HG03432 (cell line): ENCODE results near the gene PLCL1.

Source experiments
- ATAC-seq: cut with Tn5 transposase; IDR thresholded peaks from one replicate; pipeline ENCODE4 v1.9.1; 2021; ENCODE audit warnings: mild to moderate bottlenecking, moderate library complexity; ENCODE audit not compliant: unreplicated experiment

PLCL1 gene

DNA sequence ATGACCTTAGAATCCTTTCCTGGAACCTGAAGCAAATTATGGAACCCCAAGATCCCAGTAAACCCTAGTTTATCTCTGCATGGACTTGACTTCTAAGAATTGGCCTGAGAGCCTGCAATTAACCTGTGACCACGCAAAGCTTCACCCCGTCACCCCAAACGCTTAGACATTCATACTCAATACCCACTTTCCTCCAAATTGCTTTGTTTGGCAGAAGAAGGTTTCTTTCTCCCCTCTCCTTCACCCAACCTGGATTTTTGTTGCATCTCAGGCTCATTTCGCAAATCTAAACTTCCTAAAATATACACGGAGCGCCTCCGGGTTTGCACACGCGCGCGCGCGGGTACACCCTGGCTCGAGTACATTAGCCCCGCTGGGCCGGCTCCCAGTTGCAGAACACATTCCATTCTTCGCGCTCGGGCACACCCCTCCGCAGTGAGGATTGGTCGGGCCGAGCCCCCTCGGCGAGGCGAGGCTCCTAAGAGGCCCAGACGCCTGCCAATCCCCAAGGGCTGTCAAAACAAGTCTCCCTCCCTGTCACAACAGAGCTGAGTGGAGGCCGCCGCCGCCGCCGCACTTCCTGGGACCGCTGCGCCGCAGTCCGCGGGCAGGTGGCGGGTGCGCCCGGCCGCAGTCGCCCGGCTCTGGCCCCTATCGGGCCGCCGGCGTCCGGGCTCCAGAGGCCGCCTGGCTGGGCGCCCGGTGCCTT is at the start of gene PLCL1:
Gene PLCL1 (plus strand): TSS at position 545 of the 709 bp plus-strand sequence.
- ATAC-seq, result peak; percentile 100

DNA sequence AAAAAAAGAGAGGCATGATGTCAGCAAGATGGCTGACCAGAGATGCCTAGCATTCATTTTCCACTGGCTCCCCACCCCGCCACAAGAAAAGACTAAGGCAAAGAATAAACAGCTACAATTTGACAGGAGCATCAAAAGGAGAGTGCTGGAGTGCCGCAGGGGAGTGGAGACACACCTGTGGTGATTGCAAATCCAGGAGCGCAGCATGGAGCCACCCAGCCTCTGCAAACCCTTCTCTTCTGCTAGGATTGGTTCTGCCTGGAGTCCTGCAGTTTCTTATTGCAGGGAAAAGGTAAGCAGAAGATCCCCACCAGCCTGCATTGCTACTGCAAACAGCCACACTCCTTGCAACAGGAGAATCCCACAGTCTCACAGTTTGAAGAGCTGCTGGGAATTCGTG is 45.4 kb upstream of the PLCL1 start:
- ATAC-seq, result no peak

DNA sequence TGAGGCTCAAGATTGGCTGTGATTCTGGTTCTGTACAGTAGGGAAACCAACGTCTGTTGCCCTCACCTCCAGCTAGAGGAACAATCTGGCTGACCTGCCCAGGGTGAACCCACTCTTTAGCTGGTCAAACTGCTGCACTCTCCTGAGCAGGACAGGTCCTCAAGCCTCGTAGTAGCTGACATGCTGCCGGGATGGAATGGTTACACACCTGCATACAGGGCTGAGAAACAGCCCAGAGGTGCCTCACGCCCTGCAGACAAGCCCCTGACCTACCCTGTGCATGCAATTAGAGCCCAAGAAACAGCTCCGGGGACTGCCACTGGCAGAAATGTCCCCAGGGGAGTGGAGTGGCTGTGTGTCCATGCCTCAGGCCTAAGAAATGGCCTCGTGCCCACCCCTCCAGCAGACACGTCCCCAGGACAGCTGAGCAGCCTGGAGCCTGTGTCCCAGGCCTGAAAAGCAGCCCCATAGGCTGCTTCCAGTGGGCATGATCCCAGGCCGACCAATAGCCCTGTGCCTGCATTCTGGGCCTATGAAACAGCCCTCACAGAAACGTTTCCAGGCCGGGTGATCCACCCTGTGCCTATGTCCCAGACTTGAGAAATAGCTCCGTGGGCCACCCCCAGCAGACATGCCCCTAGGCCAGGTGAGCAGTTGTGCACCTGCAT is 44.6 kb upstream of the PLCL1 start:
- ATAC-seq, result no peak

DNA sequence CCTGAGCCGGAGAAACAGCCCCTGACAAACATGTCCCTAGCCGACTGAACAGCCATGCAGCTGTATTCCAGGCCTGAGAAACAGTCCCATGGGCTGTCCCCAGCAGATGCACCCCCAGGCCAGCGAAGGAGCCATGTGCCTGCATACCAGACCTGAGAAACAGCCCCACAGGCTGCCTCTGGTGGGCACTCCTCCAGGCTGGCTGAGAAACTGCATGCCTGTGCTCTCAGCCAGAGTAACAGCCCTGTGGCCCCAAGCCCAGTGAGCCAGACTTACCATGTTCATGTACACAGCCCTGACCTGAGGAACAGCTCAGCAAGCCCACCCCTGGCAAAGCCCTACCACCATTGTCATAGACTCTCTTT is 44.1 kb upstream of the PLCL1 start:
- no peak for ATAC-seq

DNA sequence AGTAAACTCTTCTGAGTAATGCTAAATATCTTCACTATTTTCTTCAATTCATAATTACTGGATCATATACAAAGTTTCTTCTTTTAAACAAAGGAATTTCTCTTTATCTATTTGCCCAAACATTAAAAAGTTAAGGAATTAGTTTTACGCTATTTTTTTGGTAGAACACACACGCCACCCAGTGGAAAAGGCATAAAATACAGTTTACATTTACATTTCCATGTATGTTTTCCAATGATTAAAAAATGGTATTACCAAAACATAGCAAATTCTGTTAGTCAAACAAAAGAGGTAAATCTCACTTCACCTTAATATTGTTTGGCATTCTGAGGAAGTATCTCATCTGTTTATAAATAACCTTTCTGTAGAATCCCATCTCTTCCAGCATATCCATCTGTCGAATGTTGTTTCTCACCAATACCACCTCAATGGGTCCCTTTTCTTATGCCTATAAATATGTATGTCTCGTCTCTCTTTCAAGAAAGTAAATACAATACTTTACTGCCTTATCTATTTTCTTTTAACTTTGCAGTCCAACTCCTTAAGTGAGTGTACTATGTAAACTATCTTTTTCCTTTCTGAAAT is 26.5 kb upstream of the PLCL1 start:
- no peak for ATAC-seq

DNA sequence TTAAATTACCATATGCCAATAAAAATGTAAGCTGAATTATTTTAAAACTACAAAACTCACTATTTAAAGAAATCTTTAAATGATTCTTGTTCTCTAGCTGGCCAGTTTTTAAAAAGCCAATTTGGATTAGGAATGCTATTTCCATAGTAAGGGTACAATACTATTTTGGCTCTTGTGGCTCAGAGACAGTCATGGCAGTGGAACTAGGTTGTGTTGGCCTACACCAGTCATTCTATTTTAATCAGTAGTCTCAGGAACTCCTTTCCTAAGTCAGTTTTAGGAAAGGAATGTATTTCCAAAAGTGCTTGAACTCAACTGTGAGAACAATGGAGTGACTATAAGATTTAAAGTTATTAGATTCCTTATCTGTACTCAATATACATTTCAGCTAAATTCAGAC is 25.1 kb upstream of the PLCL1 start:
- no peak for ATAC-seq

DNA sequence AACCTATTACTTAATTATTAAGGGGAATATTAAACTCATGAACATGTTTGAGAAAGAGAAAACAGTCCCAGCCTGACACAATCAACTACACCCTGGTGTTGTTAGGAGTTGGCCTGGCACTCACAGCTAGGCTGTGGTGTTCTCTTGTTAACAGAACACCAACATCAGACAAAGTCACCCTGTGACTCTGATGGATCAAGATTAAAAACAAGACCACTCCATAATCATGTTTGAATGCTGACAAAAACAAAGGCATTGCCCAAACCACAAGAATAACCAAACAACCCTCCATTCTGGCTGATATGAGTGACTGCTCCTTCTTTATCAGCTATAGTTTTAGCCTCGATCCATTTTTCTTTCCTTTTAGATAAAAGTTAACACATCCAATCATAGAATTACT is 22.3 kb upstream of the PLCL1 start:
- ATAC-seq, result no peak

DNA sequence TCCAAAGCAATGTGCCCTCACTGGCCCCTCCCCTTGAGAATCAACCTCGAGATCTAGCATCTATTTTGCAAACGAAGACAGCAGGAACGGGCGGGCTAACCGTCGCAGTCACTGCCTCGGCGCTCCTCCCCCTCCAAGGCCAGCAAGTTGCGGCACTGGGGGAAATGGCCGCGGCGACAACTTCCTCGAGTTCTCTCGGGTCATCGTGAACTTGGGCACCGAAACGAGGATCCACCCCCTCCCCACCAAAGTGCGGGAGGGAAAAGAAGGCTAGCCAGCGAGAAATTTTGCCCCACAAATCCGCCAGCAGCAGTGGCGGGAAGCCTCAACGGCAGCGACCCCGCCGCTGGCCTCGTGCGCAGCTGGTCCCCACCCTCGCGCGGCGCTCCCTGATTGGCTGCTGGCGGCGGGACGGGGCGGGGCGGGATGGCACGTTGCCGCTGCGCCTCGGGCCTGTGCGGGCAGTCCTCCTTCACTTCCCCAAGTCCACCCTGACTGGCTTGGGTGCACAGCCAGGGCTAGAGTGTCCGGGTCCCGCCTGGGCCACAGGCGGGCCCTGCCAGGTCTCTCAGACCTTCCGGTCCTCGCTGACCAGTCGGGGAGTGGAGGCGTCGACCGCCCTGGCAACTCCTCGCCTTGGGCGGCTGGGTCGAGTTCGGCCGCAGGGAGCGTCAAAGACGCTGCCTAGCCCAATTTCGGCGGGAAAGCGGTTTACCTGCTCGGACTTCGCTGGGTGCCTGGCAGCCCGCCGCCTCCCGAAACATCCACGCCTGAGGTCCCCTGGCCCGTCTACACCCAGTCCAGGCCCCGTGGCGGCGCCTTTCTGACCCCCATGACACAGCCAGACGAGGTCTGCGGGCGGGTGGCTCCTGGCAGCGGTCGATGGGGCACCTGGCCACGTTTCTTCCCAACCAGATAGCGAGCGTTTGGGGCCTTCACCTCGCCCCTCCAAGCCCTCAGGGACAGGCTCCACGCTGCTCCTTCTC is 19.1 kb upstream of the PLCL1 start, which contains the start of gene BOLL:
Gene BOLL (minus strand): TSS at position 364 of the 986 bp plus-strand sequence. CDS start 3,469 bp downstream, outside the sequence.
- ATAC-seq, result no peak

DNA sequence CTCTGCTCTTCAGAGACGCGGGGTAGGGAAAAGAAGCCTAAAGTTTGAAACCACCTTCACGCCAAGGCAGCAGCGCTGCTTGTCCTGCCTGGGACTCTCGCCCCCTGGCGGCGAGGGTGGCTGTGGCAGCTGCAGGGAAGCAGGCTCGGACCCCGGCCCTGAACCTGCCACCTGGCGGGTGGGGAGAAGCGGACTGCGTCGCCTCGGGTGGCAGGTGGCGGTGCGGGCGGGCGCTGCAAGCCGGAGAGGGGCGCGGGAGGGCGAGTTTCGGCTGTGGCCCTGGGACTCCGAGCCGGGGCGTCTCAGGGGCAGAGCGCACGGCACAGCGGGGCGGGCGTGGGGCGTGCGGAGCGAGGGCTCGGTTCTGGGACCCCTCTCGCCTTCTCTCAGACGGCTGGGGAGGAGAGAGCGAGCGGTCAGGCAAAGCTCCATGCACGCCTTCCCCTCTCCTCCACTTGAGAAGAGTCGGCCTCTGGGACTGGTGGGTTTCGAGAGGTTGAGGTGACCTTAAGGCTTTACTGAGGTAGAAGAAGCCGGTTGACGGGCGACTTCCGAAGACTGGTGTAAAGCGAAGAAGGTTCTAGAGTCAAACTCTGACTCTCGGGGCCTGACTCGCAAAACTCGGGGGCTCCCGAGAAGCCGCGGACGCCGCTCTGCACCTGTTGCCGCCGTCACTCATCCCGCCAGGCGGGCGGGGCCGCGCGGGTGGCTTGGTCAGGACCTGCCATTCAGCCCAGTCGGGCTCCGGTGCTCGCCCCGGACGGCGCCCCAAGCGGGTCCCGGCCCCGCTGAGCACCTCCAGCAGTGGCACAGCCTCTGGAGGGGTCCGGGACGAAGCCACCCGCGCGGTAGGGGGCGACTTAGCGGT is 18.1 kb upstream of the PLCL1 start:
- peak; percentile 72 for ATAC-seq

DNA sequence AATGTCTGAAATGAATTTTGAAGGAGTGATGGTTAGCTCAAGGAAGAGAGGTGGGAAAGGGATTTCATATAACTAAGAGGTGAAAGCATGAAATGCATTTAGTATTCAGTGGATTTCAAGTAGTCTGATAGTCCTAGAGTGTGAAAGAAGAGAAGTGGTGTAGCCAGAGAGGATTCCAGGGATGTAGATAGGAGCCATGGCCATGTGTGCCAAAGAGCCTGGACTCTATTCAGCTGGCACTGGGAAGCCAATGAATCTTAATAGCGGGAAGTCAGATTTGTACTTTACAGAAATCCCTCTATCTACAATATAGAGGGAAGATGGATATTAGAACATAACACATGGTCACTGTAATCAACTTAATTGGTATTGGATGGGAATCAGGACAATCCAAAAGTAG is 10.9 kb upstream of the PLCL1 start:
- ATAC-seq, result no peak

DNA sequence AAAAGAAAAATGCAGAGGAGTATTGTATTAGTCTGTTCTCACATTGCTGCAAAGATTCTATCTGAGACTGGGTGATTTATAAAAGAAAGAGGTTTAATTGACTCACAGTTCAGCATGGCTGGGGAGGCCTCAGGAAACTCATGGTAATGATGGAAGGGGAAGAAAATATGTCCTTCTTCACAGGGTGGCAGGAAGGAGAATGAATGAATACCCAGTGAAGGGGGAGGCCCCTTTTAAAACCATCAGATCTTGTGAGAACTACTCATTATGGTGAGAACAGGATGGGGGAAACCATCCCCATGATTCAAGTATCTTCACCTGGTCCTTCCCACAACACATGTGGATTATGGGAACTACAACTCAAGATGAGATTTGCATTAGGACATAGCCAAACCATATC is 9.1 kb upstream of the PLCL1 start:
- no peak for ATAC-seq

DNA sequence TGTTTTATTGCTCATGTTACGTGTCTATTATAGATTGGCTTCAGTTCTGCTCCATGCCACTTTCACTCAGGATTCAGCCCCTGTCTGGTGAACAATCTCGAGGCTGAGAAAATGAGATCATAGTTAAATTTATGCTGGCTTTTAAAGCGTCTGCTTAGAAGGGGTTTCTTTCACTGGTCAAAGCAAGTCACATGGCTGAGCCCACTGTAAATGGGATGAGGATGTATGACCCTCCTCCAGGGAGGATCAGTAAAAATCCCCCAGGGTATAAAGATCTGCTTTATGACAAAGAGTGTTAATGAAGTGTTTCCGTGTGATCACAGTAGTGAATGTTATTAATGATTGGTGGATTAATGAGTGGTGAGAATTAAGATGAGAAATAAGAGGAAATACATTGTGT is 6.2 kb upstream of the PLCL1 start:
- no peak for ATAC-seq

DNA sequence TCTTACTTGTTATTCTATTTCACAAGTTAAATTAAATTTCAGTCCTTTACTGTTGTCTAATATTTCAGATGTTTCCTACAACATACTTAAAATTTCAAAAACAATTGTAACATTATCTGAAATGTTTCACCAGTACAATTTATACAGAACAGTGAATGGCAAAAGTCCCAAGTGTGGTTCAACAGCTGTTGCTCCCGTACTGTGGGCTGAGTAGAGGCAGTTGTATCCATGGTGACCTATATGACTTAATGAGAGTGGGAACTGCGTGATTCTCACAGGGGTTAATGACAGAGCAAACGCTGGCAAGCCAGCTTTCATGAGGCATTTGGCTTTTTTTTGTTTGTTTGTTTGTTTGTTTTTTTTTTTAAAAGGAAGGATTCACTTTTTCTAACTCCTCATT is 5.3 kb upstream of the PLCL1 start:
- no peak for ATAC-seq

DNA sequence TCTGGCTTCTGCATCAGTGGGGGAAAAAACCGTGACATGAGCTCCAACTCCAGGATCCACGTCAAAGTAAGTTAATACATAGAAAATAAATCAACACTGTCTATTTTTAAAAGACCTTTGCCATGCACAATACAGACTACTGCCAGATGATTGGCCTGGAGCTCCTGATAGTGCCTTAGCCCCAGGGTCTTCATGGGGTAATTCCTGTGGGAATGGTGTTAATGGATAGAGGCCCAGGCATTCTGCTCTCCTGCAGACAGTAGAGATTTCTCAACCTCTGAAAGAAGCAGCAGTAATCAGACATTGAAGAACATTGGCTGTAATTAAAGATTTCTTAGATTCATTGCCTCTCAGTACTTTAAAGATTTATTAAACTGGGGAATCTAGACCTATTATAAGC is 4.3 kb upstream of the PLCL1 start:
- no peak for ATAC-seq

DNA sequence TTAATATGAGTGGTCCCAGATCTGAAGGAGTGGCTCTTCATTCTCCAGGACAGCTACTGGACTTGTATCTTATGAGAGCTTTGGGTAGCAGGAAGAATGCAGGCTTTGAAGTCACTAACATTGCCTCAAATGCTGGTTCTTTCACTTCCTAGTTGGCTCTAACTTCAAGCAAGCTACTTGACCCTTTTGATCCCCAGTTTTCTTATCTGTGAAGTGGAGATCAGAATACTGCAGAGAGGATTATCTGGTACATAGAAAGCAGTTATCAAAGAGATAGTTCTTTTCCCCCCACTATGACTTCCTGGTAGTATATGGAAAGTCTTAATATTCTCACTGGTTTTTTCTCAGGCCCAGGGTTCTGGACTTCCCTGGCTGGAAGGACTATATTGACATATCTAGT is 3.4 kb upstream of the PLCL1 start:
- no peak for ATAC-seq

DNA sequence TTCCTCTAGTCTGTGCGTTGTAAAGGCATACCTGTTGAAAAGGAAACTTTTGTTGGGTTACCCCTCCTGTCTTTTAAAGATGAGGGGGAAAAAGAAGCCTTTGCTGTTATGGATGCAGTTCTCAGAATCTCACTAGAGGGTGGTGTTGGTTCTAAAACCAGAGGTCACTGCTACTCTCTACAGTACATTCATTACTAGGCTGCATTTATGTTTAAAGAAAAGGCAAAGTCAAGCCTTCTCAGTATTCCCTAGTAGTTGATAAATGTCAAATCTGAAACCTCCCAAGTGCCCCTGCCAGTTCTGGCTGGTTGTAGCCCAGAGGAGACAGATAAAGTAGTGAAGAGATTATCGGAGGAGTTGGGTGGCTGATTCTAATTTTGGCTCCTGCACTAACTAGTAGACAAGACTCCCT is 1.4 kb upstream of the PLCL1 start:
- ATAC-seq, result no peak

DNA sequence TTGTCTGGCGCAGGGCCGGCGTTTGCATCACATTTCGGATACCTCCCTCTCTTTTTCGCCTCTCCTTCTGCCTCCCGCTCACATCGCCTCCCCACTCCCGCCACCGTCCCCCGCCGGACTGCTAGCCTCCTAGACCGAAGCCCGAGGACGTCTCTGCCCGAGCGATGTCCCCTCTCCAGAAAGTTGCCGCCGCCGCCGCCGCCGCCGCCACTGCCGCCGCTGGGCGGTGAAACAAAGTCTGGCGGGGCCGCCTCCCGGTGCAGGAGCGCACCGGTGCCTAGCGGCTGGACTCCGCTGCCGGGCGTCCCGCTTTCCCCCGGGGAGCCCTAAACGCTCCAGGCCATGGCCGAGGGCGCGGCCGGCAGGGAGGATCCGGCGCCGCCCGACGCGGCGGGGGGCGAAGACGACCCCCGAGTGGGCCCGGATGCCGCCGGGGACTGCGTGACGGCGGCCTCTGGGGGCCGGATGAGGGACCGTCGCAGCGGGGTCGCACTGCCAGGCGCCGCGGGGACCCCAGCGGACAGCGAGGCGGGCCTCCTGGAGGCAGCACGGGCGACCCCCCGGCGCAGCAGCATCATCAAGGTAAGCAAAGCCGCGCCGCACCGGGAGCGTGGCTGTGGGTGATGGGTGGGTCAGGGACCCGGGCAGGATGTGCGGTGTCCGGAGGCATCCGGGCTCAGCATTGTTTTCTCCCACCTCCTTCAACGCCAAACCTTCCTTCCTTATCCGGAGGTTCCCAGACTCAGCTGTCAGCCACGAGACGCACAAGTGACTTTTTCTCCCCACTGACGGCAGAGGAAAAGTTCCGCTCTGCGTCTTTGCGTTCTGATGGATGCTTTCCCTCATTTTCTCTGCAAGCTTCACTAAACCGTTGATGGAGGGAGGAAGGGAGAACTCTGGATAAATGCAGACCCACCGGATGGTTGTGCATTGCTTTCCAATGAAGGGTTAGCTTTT is 643 bp downstream of the PLCL1 start:
- ATAC-seq, result peak; percentile 44

DNA sequence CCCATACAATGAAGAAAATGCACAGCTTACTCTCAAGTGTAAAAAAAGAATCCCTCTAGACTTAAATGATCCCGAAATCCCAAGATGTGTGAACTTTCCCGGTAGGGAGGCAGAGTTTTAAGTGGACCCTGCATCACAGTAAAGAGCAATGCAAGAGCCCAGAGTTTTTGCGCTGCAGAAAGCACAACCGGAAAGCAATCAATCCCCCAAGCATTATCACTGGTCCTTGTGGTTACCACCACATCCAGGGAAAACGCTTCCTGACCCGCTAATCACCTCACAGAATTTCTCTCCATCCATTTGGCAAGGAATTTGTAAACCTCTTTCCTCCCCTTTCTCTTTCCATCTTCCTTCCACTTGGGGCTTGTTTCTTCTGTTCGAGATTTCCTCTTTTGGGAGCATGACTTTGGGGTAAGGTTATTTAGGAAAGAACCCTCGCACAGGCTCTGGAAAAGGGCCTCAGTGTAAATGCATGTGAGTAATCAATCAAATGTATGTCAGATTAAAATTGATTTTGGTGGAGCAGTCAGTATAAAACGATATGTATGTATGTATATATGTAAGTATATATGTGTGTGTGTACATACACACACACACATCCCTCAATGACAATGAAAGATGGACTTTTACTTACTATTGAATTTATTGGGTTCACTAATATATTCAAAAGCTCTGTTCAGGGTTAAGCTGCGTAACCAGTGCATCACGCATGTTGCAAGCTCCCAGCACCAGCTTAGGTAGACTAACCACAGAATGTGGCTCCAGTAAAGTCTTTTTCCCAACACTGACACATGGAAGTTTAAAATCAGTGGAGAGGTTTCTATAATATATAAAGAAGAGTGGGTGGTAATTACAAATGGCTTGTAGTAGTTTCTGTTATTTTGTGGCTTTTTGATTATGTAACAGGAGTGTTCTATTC is 1.6 kb downstream of the PLCL1 start:
- no peak for ATAC-seq
